SKM-1 (cell line): ENCODE measurements around the gene LFNG.

ENCODE experiments used
- DNase-seq: peaks from one replicate; lab custom pipeline; 2025; ENCODE audit not compliant: unreplicated experiment; lab: John Stamatoyannopoulos, UW

Gene LFNG

GRCh38 chr7:2482725-2483451 lies 36.7 kb upstream of the LFNG start:
- DNase-seq, result no peak

- no peak for DNase-seq
These were observed 36.1 kb upstream of the LFNG start for GRCh38 chr7:2483494-2483893.

- DNase-seq, result no peak
These were observed 34.7 kb upstream of the LFNG start for GRCh38 chr7:2484868-2485267.

GRCh38 chr7:2487586-2488271 lies 31.8 kb upstream of the LFNG start:
- no peak for DNase-seq

GRCh38 chr7:2488272-2488645 lies 31.3 kb upstream of the LFNG start:
- DNase-seq, result no peak

- no peak for DNase-seq
These were observed 30.9 kb upstream of the LFNG start for GRCh38 chr7:2488681-2489080.

- DNase-seq, result no peak
These were observed 29.4 kb upstream of the LFNG start for GRCh38 chr7:2490181-2490651.

- no peak for DNase-seq
These were observed 27.5 kb upstream of the LFNG start for GRCh38 chr7:2492038-2492437.

GRCh38 chr7:2493205-2494164 lies 26.1 kb upstream of the LFNG start:
- no peak for DNase-seq

- DNase-seq, result no peak
These were observed 25.1 kb upstream of the LFNG start for GRCh38 chr7:2494191-2495130.

GRCh38 chr7:2495418-2496299 lies 23.9 kb upstream of the LFNG start:
- no peak for DNase-seq

GRCh38 chr7:2496375-2496774 lies 23.2 kb upstream of the LFNG start:
- no peak for DNase-seq

GRCh38 chr7:2497065-2497464 lies 22.5 kb upstream of the LFNG start:
- no peak for DNase-seq

GRCh38 chr7:2497500-2498336 lies 21.9 kb upstream of the LFNG start:
- no peak for DNase-seq

GRCh38 chr7:2498708-2499107 lies 20.9 kb upstream of the LFNG start:
- no peak for DNase-seq

GRCh38 chr7:2499181-2499580 lies 20.4 kb upstream of the LFNG start:
- no peak for DNase-seq

- no peak for DNase-seq
These were observed 19.7 kb upstream of the LFNG start for GRCh38 chr7:2499719-2500430.

GRCh38 chr7:2500701-2501100 lies 18.9 kb upstream of the LFNG start:
- no peak for DNase-seq
